ENCODE data around the gene PCDH12.

Gene PCDH12

GRCh38 chr5:141966275-141966962 is 8.4 kb upstream of the PCDH12 start:
- no peak for DNase-seq

- DNase-seq = no peak
These were observed 7.1 kb upstream of the PCDH12 start for GRCh38 chr5:141965071-141965470.

- DNase-seq = no peak
These were observed 5.7 kb upstream of the PCDH12 start for GRCh38 chr5:141963701-141964100.

GRCh38 chr5:141961466-141961865 is 3.5 kb upstream of the PCDH12 start:
- DNase-seq = no peak

DNA sequence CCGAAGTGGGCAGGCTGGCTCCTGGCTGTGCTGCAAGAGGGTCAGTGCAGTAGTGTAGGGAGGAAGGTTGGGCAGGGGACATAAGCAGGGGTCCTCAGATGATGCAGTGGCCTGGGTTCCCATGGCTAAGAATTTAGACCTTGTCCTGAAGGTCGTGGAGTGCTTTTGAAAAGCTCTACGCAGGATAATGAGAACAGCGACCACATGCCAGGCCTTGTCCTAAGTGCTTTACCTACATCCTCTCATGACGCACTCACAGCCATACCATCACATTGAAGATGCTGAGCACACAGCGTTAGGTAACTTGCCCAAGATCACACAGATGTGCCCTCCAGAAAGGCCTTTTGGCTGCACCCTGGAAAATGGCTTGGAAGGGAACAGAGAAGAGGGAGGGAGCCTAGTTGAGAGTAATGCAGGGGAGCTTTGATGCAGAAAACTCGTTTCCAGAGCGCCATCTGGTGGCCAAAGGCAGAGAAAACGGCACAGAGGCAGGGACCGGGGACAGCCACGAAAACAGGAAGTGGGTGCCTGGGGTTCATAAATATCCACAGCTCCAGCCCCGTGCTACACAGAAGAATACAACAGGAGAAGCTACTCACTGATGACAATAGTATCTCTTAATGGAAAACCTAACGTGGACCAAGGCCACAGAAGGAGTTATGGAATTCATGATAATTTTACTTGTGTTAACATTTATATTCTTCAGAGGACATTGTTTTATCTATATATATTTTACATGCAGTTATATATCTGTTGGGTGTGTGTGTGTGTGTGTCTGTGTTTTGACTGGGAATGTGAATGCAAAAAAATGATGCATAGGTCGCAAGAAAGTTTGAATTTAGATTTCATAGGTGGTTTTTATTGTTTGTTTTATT is 2.7 kb upstream of the PCDH12 start:
- DNase-seq = peak; percentile 95

- no peak for DNase-seq
These were observed 2.0 kb upstream of the PCDH12 start for GRCh38 chr5:141960018-141960417.

DNA sequence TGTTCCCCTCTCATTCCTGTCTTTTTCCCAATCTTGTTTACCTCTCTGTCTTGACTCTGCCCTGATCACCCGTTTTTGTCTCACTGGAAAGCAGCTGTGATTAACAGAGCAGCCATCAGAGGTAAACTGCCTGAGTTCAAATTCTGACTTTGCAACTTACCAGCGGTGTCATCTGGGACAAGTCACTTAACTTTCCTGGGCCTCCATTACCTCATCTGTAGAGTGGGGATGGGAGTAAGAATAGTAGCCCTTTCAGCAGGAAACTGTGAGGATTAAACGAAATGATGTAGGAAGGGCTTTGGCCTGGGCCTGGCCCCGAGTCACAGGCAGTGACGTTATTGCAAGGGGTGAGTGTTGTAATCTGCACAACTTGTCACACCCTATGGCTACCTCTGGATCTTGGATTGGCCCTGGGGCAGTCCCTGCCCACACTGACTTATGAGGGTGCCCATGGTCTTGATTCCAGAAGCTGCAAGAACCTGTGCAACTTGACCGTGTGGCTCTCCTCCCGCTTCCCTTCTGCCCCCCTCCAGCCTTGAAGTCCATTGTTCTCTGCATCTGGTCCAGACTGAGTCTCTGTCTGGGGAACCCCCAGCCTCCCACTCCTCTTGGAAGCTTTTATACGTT is 657 bp upstream of the PCDH12 start:
- DNase-seq = no peak

- peak; percentile 25 for DNase-seq
These were observed 520 bp downstream of the PCDH12 start for GRCh38 chr5:141957367-141957996.

- DNase-seq = no peak
These were observed 3.8 kb downstream of the PCDH12 start for GRCh38 chr5:141954194-141954593.

DNA sequence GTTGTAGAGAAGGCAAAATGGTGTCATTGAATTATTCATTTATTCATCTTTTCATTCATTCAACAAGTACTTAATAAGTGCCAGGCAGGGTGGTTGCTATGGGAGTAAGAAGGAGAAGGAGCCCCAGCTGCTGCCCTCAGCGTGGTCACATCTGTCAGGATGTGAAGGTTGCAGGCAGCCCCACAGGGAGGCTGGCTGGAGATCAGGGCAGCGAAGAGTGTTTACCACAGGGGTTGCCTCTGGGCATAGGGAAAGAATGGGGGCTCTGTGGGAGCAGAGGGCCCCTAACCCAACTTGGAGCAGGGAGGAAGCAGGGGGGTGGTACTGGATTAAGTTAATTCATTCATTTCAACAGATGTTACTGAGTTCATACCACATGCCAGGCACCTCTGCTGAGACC is 6.0 kb downstream of the PCDH12 start:
- no peak for DNase-seq

- DNase-seq = no peak
These were observed 6.6 kb downstream of the PCDH12 start for GRCh38 chr5:141951332-141951781.

GRCh38 chr5:141950207-141951005 is 7.6 kb downstream of the PCDH12 start:
- DNase-seq = no peak

GRCh38 chr5:141949511-141949910 is 8.5 kb downstream of the PCDH12 start:
- DNase-seq = no peak

DNA sequence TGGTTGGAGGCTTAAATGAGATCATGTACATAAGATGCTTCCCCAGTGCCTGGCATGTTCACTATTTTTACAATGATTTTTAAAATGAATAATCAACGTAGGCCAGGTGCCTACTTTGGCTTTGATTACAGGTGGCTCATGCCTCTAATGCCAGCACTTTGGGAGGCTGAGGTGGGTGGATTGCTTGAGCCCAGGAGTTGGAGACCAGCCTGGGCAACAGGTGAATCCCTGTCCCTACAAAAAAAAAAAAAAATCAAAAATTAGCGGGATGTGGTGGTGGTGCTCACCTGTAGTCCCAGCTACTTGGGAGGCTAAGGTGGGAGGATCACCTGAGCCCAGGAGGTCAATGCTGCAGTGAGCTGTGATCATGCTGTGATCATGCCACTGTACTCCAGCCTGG is 9.2 kb downstream of the PCDH12 start:
- DNase-seq = no peak

DNA sequence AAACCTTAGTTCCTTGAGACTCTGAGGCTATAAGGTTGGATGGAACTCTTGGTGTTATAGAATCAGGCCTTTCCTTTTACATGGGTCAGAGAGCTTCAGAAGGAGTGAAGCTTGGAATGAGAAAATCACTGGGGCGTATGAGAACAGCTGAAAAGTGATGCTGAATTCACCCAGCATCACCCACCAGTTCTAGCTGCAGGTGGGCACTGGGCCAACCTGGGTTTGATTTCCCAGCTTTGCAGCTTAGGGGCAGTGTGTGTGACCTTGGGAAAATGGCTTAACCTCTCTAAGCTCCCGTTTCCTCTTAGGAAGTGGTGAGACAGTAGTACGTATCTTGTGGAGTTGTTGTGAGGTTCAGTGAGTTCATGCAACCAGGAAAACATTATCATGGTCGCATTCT is 10.7 kb downstream of the PCDH12 start:
- no peak for DNase-seq

GRCh38 chr5:141945511-141946051 is 12.4 kb downstream of the PCDH12 start:
- DNase-seq = no peak

- DNase-seq = no peak
These were observed 13.9 kb downstream of the PCDH12 start for GRCh38 chr5:141944076-141944475.

GRCh38 chr5:141942185-141942857 is 15.7 kb downstream of the PCDH12 start:
- DNase-seq = no peak

- no peak for DNase-seq
These were observed 16.2 kb downstream of the PCDH12 start for GRCh38 chr5:141941779-141942178.

DNA sequence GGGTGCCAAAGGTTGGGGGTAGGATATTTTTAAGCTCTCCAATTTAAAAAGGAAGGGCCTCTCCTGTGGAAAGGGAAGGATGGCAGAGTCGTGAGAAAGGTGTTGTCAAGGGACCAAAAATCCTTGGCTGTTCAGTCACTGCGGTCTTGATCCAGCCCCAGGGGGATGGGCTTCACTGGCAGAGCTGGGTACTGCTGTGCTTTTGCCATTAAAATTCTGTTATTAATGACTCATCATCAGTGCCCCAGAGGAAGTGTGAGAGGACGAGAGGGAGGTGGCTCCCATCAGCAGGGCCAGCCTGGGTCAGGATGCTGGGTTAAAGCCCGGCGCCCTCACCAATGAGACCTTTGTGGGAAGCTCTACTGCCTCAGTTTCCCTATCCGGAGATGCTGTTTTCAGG is 16.7 kb downstream of the PCDH12 start:
- no peak for DNase-seq

GRCh38 chr5:141940695-141941271 is 17.2 kb downstream of the PCDH12 start:
- peak; percentile 36 for DNase-seq
